Measurements from ENCODE around the gene FNBP1L.

DNA sequence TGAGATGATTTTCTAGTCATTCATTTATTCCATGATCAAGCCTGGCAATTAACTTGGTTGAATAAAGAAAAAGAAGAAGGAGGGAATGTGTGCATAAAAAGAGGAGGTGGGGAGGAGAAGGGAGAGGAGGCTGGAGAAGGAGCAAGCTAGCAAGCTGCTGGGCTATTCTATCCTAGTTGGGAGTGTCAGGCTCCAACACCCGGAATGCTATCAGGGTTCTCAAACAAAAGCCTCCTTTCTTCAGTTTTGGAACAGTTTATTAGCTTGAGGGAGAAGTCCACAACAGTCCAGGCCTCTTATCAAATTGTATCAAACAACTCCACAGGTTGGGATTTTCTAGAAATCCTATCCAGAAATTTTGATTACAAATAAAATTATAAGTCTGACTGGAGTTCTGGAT, 153.8 kb downstream of the FNBP1L start:
- TF ChIP-seq, protein P1, sequence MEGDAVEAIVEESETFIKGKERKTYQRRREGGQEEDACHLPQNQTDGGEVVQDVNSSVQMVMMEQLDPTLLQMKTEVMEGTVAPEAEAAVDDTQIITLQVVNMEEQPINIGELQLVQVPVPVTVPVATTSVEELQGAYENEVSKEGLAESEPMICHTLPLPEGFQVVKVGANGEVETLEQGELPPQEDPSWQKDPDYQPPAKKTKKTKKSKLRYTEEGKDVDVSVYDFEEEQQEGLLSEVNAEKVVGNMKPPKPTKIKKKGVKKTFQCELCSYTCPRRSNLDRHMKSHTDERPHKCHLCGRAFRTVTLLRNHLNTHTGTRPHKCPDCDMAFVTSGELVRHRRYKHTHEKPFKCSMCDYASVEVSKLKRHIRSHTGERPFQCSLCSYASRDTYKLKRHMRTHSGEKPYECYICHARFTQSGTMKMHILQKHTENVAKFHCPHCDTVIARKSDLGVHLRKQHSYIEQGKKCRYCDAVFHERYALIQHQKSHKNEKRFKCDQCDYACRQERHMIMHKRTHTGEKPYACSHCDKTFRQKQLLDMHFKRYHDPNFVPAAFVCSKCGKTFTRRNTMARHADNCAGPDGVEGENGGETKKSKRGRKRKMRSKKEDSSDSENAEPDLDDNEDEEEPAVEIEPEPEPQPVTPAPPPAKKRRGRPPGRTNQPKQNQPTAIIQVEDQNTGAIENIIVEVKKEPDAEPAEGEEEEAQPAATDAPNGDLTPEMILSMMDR (IDR thresholded peaks at IDR 0.05) = no peak
- TF ChIP-seq POLR2A (IDR thresholded peaks at IDR 0.05) = no peak
